HepG2 (cell line): ENCODE data around the gene MAEA.
A peak's percentile ranks its signal among the peaks of the same experiment; 100 is the strongest.

ENCODE experiments used
- ETV6 ChIP-seq: sonication (generic); formaldehyde crosslinking; conservative IDR thresholded peaks from 2 replicates; pipeline ENCODE4 v1.4.0; 2020; ENCODE audit warnings: missing genetic modification reagents
- EZH2 ChIP-seq: conservative IDR thresholded peaks from 2 replicates; pipeline ENCODE4 v1.6.1; 2012; ENCODE audit warnings: mild to moderate bottlenecking, low read depth, low read length, moderate library complexity
- MED1 ChIP-seq: sonication (generic); formaldehyde crosslinking; IDR thresholded peaks from 2 replicates; pipeline ENCODE4 v1.4.0; 2020; ENCODE audit warnings: missing genetic modification reagents
- NFE2L2 ChIP-seq: fragments of 150-350 bp; IDR thresholded peaks from 2 replicates; pipeline ENCODE4 v1.6.1; 2014; ENCODE audit warnings: low read length
- POLR2A ChIP-seq, 2 experiments: IDR thresholded peaks; 2 replicates each; pipeline ENCODE4 v1.6.1; 2011; ENCODE audit warnings: low read depth in 2 of 2, low read length in 2 of 2, mild to moderate bottlenecking in 1 of 2, moderate library complexity in 1 of 2; ENCODE audit not compliant: insufficient read depth in 1 of 2
- POLR2AphosphoS2 ChIP-seq: IDR thresholded peaks from 2 replicates; pipeline ENCODE4 v1.6.1; 2011; ENCODE audit warnings: low read depth, low read length, improper control_type of control experiment
- RBFOX2 ChIP-seq: fragments of 200-400 bp; formaldehyde crosslinking; IDR thresholded peaks from 2 replicates; pipeline ENCODE4 v1.6.1; 2017; ENCODE audit warnings: low read depth, mild to moderate bottlenecking, low read length
- ZNF564 ChIP-seq: sonication (generic); formaldehyde crosslinking; IDR thresholded peaks from 2 replicates; pipeline ENCODE4 v1.8.1; 2023; ENCODE audit warnings: mild to moderate bottlenecking, missing genetic modification reagents
- TF ChIP-seq, protein P1 (sequence below): sonication (generic); formaldehyde crosslinking; IDR thresholded peaks from 2 replicates; pipeline ENCODE4 v1.4.0; 2020; ENCODE audit warnings: missing genetic modification reagents
- TF ChIP-seq, protein P2 (sequence below): sonication (generic); formaldehyde crosslinking; IDR thresholded peaks from 2 replicates; pipeline ENCODE4 v1.5.0; 2020; ENCODE audit warnings: mild to moderate bottlenecking, missing genetic modification reagents, moderate library complexity

DNA sequence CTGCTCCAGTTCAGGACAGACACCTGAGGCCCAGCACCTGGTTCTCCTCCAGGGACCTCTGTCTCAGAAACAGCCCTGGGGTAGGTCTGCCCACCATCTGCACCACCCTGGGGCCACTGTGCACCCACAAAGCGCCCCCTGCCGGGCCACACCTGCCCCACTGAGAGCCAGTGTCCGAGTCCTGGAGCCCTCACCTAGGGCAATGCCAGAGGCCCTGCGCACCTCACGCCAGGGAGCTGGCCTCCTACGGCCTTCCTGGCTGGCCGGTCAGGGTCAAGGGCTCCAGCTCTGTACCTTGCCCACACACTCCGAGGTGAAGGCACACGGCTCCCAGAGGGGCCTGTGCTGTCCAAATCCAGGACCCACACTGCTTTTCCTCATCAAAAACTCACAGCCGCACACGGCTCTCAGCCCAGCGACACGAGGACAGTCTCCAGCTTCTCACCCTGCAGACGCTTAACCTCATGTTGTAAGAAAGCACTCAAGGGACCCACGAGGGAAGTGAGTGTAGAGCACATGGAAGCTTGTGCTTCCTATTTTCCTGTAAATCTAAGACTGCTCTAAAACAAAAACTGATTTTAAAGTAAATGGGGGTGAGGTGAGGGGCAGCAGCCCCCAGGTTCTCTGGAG, 46.1 kb upstream of the MAEA start:
- TF ChIP-seq POLR2AphosphoS2, result no peak
- TF ChIP-seq, protein P1, sequence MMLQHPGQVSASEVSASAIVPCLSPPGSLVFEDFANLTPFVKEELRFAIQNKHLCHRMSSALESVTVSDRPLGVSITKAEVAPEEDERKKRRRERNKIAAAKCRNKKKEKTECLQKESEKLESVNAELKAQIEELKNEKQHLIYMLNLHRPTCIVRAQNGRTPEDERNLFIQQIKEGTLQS (CRISPR knock-in tag), result no peak
- no peak for TF ChIP-seq POLR2A (IDR thresholded peaks at IDR 0.05; ENCODE audit: insufficient read depth in 1 of 2, low read depth in 2 of 2, low read length in 2 of 2)
- TF ChIP-seq, protein P2, sequence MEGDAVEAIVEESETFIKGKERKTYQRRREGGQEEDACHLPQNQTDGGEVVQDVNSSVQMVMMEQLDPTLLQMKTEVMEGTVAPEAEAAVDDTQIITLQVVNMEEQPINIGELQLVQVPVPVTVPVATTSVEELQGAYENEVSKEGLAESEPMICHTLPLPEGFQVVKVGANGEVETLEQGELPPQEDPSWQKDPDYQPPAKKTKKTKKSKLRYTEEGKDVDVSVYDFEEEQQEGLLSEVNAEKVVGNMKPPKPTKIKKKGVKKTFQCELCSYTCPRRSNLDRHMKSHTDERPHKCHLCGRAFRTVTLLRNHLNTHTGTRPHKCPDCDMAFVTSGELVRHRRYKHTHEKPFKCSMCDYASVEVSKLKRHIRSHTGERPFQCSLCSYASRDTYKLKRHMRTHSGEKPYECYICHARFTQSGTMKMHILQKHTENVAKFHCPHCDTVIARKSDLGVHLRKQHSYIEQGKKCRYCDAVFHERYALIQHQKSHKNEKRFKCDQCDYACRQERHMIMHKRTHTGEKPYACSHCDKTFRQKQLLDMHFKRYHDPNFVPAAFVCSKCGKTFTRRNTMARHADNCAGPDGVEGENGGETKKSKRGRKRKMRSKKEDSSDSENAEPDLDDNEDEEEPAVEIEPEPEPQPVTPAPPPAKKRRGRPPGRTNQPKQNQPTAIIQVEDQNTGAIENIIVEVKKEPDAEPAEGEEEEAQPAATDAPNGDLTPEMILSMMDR (CRISPR knock-in tag), result peak; percentile 33; the same call in 1 of the 2 replicates
- TF ChIP-seq ZNF564, result no peak
- TF ChIP-seq EZH2, result no peak
- no peak; the same call in 1 of the 2 replicates for TF ChIP-seq RBFOX2
- TF ChIP-seq MED1 (CRISPR knock-in tag), result no peak
- no peak for TF ChIP-seq NFE2L2
- no peak for TF ChIP-seq ETV6 (CRISPR knock-in tag)
